Brain microvascular endothelial cell (primary cell): ENCODE measurements around the gene USP12.

Experiments
- DNase-seq: peaks from one replicate; pipeline ENCODE4 v3.0.0-alpha.2; 2020
- H3K27ac ChIP-seq: fragments of 250-450 bp; sonication (Bioruptor Pico); 2 replicates; pipeline ENCODE4 v1.5.1; 2020; ENCODE audit warnings: mild to moderate bottlenecking, moderate library complexity
- H3K27me3 ChIP-seq: fragments of 250-450 bp; sonication (Bioruptor Pico); replicated peaks from 2 replicates; pipeline ENCODE4 v1.5.1; 2020; ENCODE audit warnings: mild to moderate bottlenecking
- H3K36me3 ChIP-seq: fragments of 250-450 bp; sonication (Bioruptor Pico); replicated peaks from 2 replicates; pipeline ENCODE4 v1.5.1; 2020; ENCODE audit warnings: mild to moderate bottlenecking
- H3K4me3 ChIP-seq: 2 replicates; pipeline ENCODE4 v1.5.1; 2011; ENCODE audit warnings: low read depth, mild to moderate bottlenecking, control low read depth, low read length, moderate library complexity
- in situ Hi-C: cut with HindIII; loops from 2 replicates; pipeline ENCODE4 v1.10.0; 2017; ENCODE audit warnings: low sequenced_read_pairs, low pct_ligation_motif_present
- TF ChIP-seq, protein P1 (sequence below): IDR thresholded peaks from 2 replicates; pipeline ENCODE4 v1.5.1; 2011; ENCODE audit warnings: low read depth, mild to moderate bottlenecking, moderate library complexity, low read length, control low read depth, inconsistent platforms; ENCODE audit errors: missing control alignments

Gene USP12

DNA sequence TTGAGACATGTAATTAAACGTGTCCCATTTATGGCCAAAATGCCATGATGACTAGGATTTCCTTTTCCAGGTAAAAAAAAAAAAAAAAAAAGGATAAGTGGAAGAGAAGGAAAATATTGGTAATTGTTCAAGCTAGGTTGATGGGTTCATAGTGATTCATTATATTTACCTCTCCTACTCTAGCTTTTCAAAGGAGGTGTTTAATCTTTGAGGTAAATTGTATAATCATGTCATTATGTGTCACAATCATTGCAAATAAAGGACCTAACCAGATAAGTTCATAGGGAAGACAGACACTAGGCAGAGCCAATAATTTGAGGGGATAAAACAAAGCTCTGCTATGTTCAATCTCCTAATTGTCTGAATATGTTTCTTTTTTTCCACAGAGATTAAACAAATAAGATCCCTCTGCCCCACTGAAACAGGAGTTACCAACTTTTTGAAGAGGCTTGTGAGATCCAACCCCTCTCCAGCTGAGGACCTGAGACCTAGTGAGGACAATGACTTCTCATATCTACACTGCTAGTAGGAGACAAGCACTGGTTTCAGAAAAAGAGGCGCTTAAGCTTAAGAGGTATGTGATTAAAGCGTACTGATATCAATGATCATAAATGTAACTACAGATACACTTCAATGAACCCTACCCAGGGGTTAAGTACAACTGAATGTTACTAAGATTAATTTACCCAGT is 61.4 kb downstream of the USP12 start:
- Histone ChIP-seq H3K27me3 (no peaks in the 10 kb centered on the region), H3K4me3 (no peak overlapping the region), H3K27ac (no peak overlapping the region), H3K36me3 (no peaks in the 10 kb centered on the region)
- DNase-seq = no peak
- TF ChIP-seq, protein P1, sequence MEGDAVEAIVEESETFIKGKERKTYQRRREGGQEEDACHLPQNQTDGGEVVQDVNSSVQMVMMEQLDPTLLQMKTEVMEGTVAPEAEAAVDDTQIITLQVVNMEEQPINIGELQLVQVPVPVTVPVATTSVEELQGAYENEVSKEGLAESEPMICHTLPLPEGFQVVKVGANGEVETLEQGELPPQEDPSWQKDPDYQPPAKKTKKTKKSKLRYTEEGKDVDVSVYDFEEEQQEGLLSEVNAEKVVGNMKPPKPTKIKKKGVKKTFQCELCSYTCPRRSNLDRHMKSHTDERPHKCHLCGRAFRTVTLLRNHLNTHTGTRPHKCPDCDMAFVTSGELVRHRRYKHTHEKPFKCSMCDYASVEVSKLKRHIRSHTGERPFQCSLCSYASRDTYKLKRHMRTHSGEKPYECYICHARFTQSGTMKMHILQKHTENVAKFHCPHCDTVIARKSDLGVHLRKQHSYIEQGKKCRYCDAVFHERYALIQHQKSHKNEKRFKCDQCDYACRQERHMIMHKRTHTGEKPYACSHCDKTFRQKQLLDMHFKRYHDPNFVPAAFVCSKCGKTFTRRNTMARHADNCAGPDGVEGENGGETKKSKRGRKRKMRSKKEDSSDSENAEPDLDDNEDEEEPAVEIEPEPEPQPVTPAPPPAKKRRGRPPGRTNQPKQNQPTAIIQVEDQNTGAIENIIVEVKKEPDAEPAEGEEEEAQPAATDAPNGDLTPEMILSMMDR = no peak
- in situ Hi-C loops = no loop called here

DNA sequence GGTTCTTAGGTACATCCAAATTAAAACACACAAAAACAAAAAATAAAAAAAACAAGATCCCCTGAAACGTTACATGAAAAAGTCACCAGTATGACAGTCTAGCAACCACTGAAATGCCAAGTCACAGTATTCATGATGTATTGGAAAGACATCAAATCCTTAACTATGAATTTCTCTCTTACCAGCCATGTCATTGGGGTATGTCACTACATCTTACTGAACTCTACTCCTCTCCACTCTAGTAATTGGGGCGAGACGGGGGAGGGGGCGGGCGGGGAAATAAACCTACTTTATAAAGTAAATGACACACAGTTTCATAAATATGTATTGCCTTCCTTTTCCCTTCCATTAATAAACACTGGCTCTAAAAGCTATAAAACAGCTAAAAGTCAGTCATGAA is 65.5 kb downstream of the USP12 start:
- Histone ChIP-seq H3K27me3 (no peaks in the 10 kb centered on the region), H3K27ac (no peak overlapping the region), H3K4me3 (no peak overlapping the region), H3K36me3 (no peaks in the 10 kb centered on the region)
- in situ Hi-C loops = no loop called here
- TF ChIP-seq, protein P1 = no peak
- DNase-seq = no peak

DNA sequence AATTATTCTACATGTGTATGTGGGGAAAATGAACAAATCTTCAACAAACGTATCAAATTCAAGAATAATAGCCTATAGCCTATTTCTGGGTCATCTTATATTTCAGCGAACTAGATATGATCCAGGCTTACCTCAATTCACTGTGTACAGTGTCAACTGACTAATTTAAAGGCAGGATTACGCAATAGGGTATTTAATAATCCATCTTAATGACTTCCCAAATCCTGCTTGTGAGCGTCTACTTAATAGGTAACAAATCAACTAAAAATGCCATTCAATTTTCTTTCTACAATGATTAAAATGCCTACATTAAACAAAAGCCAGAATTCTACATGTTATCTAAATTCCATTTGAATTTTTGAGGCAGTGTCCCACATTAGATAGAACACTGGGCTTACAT is 67.0 kb downstream of the USP12 start:
- Histone ChIP-seq H3K27ac (no peak overlapping the region), H3K4me3 (no peak overlapping the region), H3K27me3 (no peaks in the 10 kb centered on the region), H3K36me3 (no peaks in the 10 kb centered on the region)
- in situ Hi-C loops = no loop called here
- DNase-seq = no peak
- TF ChIP-seq, protein P1 = no peak

DNA sequence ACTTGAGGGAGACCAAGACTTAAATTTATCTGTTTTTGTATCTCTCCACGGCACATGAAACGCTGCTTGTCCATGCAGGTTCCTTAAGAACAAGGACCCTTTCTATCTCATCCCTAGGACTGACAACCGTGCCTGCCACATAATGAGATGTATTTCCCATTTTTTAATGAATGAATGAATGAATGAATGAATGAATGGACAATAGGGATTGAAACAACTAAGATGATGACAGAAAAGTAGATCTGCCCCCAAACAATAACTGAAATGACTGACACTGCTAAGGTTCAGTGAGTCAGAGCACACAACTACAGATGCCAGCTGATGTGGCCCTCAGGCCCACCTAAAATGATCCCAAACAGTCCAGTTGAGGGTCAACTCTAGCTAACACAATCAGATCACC is 69.8 kb downstream of the USP12 start:
- TF ChIP-seq, protein P1 = no peak
- Histone ChIP-seq H3K27me3 (no peaks in the 10 kb centered on the region), H3K36me3 (no peaks in the 10 kb centered on the region), H3K27ac (no peak overlapping the region), H3K4me3 (no peak overlapping the region)
- no peak for DNase-seq
- in situ Hi-C loops = no loop called here

DNA sequence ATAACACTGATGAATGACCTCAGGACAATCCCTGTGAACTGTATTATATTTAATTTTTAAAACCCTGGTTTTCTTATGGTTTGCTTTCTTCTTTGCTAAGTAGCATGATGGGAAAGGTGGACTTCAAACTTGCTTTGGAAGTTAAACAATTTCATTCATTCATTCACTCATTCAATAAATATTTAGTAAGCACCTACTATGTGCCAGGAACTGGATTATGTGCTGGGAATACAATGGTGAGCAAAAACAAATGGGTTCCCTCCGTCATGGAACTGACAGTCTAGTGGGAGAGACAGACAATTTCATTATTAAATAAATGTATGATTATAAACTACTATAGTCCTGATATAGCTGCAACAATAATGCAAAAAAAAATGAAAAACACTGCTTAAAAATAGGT is 70.3 kb downstream of the USP12 start:
- DNase-seq = no peak
- Histone ChIP-seq H3K36me3 (no peaks in the 10 kb centered on the region), H3K27me3 (no peaks in the 10 kb centered on the region), H3K4me3 (no peak overlapping the region), H3K27ac (no peak overlapping the region)
- in situ Hi-C loops = no loop called here
- TF ChIP-seq, protein P1 = no peak

DNA sequence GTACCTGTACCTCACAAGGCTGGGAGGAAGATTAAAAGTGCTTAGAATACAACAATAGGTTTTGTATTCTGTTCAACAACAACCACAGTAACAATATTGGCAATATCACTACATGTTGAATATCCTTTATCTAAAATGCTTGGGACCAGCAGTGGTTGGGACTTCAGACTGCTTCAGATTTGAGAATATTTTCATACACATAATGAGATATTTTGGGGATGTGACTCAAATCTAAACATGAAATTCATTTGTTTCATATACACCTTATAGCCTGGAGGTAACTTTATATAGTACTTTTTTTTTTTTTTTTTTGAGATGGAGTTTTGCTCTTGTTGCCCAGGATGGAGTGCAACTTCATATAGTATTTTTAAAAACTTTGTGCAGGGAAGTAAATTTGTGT is 73.9 kb downstream of the USP12 start:
- TF ChIP-seq, protein P1 = no peak
- no peaks in the 10 kb centered on the region for H3K27me3 ChIP-seq
- no peak overlapping the region for H3K27ac ChIP-seq
- in situ Hi-C loops = no loop called here
- DNase-seq = no peak
- H3K4me3 ChIP-seq = no peak overlapping the region
- no peaks in the 10 kb centered on the region for H3K36me3 ChIP-seq
